Fibroblast of the aortic adventitia (primary cell): Measurements from ENCODE around the gene AHCYL1. TPM values are rescaled to one million over a fixed set of nuclear protein-coding genes. Genes with fewer than 3 reads are reported as not detected.
A peak's percentile ranks its signal among the peaks of the same experiment; 100 is the strongest.

Source experiments
- DNase-seq: peaks from one replicate; pipeline ENCODE4 v3.0.0-alpha.2; 2010; ENCODE audit warnings: low read depth
- H3K4me3 ChIP-seq: 2 replicates; pipeline ENCODE4 v1.5.1; 2011; ENCODE audit warnings: low read depth, mild to moderate bottlenecking, control low read depth, low read length, moderate library complexity
- total RNA-seq: library from RNA; depleted of rRNA; stranded (reverse); fragments of >200 nt; gene quantifications from 2 replicates; pipeline ENCODE4 v1.2.3, GENCODE V29; 2012; ENCODE audit warnings: low replicate concordance
- TF ChIP-seq, protein P1 (sequence below): IDR thresholded peaks from 2 replicates; pipeline ENCODE4 v1.5.1; 2011; ENCODE audit warnings: mild to moderate bottlenecking, low read length, control low read depth, inconsistent platforms; ENCODE audit not compliant: insufficient read depth

Gene AHCYL1
- total RNA-seq, 1 donor: 48.5 TPM

- DNase-seq: no peak
- TF ChIP-seq, protein P1, sequence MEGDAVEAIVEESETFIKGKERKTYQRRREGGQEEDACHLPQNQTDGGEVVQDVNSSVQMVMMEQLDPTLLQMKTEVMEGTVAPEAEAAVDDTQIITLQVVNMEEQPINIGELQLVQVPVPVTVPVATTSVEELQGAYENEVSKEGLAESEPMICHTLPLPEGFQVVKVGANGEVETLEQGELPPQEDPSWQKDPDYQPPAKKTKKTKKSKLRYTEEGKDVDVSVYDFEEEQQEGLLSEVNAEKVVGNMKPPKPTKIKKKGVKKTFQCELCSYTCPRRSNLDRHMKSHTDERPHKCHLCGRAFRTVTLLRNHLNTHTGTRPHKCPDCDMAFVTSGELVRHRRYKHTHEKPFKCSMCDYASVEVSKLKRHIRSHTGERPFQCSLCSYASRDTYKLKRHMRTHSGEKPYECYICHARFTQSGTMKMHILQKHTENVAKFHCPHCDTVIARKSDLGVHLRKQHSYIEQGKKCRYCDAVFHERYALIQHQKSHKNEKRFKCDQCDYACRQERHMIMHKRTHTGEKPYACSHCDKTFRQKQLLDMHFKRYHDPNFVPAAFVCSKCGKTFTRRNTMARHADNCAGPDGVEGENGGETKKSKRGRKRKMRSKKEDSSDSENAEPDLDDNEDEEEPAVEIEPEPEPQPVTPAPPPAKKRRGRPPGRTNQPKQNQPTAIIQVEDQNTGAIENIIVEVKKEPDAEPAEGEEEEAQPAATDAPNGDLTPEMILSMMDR: no peak
- H3K4me3 ChIP-seq: no peak overlapping the region
Observed at GRCh38 chr1:109974191-109974590, 10.4 kb upstream of the AHCYL1 start.

GRCh38 chr1:109975718-109976117 lies 8.8 kb upstream of the AHCYL1 start:
- no peak overlapping the region for H3K4me3 ChIP-seq
- TF ChIP-seq, protein P1: no peak
- peak; percentile 88 for DNase-seq

DNA sequence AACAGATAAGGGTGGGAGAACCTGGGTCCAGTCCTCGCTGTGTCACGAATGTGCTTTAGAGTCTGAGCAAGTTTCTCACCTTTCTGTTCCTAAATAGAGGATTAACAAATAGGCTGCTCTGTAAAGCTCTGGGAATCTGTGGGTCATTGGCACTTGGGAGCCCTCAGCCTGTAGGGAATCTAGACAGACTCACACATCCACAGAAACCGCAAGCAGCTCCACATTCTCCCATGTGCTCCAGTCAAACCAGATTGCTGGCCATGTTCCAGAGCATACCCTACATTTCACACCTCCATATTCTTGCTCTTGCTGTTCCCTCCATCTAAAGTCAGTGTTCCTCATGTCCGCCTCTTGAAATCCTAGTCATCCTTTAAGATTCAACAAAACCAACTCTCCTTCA lies 7.8 kb upstream of the AHCYL1 start:
- DNase-seq: no peak
- H3K4me3 ChIP-seq: no peak overlapping the region
- TF ChIP-seq, protein P1: no peak

DNA sequence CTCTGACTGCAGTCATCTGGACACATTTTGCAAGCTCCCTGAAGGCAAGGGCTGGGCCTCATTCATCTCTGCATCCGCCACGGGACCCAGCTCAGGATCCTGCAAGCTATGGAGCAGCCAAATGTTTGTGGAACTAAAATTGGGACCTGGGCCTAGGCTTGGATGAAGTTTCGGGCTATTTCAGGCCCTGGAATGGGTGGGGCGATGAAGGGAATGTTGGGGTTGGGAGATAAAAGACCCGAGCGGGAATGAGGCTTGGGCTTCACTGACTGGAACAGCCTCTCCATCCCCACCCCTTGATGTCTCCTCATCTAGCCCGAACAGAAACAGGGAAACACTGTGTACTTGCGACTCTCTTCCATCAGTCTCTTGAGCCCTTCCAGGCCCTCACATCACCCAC lies 7.3 kb upstream of the AHCYL1 start:
- no peak overlapping the region for H3K4me3 ChIP-seq
- TF ChIP-seq, protein P1: no peak
- DNase-seq: peak; percentile 53

DNA sequence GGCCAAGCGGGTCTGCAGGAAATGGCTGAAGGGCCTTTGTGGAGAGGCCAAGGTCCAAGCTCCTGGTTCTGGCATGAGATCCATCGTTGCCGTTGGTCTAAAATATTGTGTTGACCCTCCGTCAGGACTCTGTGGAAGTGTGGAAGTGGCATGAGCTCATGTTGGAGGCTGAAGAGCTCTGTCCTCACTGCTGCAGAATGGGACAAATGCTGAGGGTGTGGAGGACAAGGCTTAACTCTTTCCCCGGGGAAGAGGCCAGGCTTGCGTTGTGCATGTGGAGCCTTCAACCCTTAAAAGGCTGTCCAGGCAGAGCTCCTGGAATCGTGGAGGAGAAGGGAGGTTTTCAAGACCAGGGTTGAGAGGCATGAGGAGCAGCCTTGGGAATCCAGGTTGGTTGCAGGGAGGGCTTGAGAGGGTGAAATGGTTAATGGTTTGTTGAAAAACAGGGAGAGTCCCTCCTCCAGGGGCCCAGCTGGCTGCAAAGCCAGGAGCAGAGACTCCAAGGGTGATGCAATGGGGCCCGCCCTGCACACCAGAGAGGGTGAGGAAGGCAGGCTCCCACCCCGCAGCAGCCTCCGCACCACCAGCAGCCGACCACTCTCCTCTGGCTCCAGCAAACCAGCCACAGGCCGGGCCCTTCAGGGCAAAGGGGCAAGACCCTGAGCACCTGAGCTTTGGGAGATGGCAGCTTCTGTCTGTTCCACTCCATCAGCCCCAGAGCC lies 6.7 kb upstream of the AHCYL1 start:
- TF ChIP-seq, protein P1: no peak
- DNase-seq: peak; percentile 41

GRCh38 chr1:109978761-109979488 lies 5.6 kb upstream of the AHCYL1 start:
- TF ChIP-seq, protein P1: no peak
- H3K4me3 ChIP-seq: no peak overlapping the region
- no peak for DNase-seq

More for the DNA sequence above, 6.7 kb upstream of the AHCYL1 start:
- H3K4me3 ChIP-seq: no peak overlapping the region
